ENCODE results near the gene EMC9.

DNA sequence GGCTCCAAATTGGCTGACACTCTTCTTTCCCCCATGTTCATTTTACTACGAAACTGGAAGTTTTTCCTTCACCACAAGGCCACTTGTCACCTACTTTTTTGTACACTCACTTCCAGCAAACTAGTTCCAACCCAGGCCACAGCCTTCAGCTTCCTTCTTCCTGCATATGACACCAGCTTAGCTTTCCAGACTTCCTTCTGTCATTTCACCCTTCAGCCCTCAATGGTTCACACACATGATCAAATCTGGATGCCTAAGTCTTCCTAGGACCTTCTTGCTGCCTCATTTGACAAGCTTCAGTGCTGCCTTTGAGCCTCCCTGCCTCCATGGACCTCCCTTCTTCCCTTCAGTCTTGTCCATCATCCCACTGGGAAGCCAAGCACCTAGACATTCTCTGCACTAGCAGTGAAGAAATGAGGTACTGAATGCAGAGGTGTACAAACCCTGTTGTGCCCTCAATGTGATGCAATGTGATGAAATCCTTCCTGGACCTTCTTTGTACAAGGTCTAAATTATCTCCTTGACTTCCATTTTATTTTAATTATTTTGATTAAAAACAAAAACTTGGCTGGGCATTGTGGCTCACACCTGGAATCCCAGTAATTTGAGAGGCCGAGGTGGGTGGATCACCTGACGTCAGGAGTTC, 26.2 kb upstream of the EMC9 start:
- TF ChIP-seq EZH2 (IDR thresholded peaks at IDR 0.05; ENCODE audit: borderline replicate concordance, control insufficient read depth, low read depth, low read length), result no peak
- no peak for TF ChIP-seq ATF7 (IDR thresholded peaks at IDR 0.05; ENCODE audit: low read depth)
- no peak for TF ChIP-seq GABPA (IDR thresholded peaks at IDR 0.05; ENCODE audit: low read depth)
- no peak for TF ChIP-seq PAX5 (IDR thresholded peaks at IDR 0.05; ENCODE audit: borderline replicate concordance, low read depth, low read length)
- TF ChIP-seq RFX5 (IDR thresholded peaks at IDR 0.05; ENCODE audit: low read depth, low read length), result no peak
- TF ChIP-seq POLR2A (IDR thresholded peaks at IDR 0.05; ENCODE audit: low read depth, low read length), result peak; percentile 76
- no peak for TF ChIP-seq SMC3 (IDR thresholded peaks at IDR 0.05; ENCODE audit: borderline replicate concordance, low read length)
- TF ChIP-seq, protein P1, sequence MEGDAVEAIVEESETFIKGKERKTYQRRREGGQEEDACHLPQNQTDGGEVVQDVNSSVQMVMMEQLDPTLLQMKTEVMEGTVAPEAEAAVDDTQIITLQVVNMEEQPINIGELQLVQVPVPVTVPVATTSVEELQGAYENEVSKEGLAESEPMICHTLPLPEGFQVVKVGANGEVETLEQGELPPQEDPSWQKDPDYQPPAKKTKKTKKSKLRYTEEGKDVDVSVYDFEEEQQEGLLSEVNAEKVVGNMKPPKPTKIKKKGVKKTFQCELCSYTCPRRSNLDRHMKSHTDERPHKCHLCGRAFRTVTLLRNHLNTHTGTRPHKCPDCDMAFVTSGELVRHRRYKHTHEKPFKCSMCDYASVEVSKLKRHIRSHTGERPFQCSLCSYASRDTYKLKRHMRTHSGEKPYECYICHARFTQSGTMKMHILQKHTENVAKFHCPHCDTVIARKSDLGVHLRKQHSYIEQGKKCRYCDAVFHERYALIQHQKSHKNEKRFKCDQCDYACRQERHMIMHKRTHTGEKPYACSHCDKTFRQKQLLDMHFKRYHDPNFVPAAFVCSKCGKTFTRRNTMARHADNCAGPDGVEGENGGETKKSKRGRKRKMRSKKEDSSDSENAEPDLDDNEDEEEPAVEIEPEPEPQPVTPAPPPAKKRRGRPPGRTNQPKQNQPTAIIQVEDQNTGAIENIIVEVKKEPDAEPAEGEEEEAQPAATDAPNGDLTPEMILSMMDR (IDR thresholded peaks at IDR 0.05 in 2 of 3, conservative IDR thresholded peaks at IDR 0.05 in 1 of 3; ENCODE audit: control insufficient read depth in 2 of 3, extremely low read depth in 1 of 3, insufficient read depth in 1 of 3, low read depth in 3 of 3, low read length in 3 of 3), result no peak
- TF ChIP-seq, protein P2, sequence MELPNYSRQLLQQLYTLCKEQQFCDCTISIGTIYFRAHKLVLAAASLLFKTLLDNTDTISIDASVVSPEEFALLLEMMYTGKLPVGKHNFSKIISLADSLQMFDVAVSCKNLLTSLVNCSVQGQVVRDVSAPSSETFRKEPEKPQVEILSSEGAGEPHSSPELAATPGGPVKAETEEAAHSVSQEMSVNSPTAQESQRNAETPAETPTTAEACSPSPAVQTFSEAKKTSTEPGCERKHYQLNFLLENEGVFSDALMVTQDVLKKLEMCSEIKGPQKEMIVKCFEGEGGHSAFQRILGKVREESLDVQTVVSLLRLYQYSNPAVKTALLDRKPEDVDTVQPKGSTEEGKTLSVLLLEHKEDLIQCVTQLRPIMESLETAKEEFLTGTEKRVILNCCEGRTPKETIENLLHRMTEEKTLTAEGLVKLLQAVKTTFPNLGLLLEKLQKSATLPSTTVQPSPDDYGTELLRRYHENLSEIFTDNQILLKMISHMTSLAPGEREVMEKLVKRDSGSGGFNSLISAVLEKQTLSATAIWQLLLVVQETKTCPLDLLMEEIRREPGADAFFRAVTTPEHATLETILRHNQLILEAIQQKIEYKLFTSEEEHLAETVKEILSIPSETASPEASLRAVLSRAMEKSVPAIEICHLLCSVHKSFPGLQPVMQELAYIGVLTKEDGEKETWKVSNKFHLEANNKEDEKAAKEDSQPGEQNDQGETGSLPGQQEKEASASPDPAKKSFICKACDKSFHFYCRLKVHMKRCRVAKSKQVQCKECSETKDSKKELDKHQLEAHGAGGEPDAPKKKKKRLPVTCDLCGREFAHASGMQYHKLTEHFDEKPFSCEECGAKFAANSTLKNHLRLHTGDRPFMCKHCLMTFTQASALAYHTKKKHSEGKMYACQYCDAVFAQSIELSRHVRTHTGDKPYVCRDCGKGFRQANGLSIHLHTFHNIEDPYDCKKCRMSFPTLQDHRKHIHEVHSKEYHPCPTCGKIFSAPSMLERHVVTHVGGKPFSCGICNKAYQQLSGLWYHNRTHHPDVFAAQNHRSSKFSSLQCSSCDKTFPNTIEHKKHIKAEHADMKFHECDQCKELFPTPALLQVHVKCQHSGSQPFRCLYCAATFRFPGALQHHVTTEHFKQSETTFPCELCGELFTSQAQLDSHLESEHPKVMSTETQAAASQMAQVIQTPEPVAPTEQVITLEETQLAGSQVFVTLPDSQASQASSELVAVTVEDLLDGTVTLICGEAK (IDR thresholded peaks at IDR 0.05; ENCODE audit: borderline replicate concordance), result no peak
- TF ChIP-seq, protein P3, sequence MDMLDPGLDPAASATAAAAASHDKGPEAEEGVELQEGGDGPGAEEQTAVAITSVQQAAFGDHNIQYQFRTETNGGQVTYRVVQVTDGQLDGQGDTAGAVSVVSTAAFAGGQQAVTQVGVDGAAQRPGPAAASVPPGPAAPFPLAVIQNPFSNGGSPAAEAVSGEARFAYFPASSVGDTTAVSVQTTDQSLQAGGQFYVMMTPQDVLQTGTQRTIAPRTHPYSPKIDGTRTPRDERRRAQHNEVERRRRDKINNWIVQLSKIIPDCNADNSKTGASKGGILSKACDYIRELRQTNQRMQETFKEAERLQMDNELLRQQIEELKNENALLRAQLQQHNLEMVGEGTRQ (IDR thresholded peaks at IDR 0.05; ENCODE audit: borderline replicate concordance, low read depth, low read length), result no peak
- no peak for TF ChIP-seq MYC (IDR thresholded peaks at IDR 0.05; ENCODE audit: insufficient read depth, insufficient read length, insufficient replicate concordance, low read length, severe bottlenecking)
- TF ChIP-seq CREM (IDR thresholded peaks at IDR 0.05; ENCODE audit: low read depth), result no peak
